Kidney epithelial cell (primary cell): ENCODE results near the gene NHSL1. TPM values are rescaled to one million over a fixed set of nuclear protein-coding genes. Genes with fewer than 3 reads are reported as not detected.

Source experiments
- DNase-seq: peaks from one replicate; pipeline ENCODE4 v3.0.0-alpha.2; 2010; ENCODE audit warnings: low read depth
- H3K27me3 ChIP-seq: 2 replicates; pipeline ENCODE4 v1.6.0; 2011; ENCODE audit warnings: low read length; ENCODE audit not compliant: control insufficient read depth, insufficient read depth
- H3K36me3 ChIP-seq: 2 replicates; pipeline ENCODE4 v1.5.1; 2011; ENCODE audit warnings: low read length; ENCODE audit not compliant: control insufficient read depth, insufficient read depth
- H3K4me3 ChIP-seq: 2 replicates; pipeline ENCODE4 v1.5.1; 2011; ENCODE audit warnings: low read depth, mild to moderate bottlenecking, control low read depth, low read length
- total RNA-seq: library from RNA; depleted of rRNA; stranded (reverse); fragments of >200 nt; gene quantifications from 2 replicates; pipeline ENCODE4 v1.2.3, GENCODE V29; 2015
- TF ChIP-seq, protein P1 (sequence below): IDR thresholded peaks from 2 replicates; pipeline ENCODE4 v1.5.1; 2011; ENCODE audit warnings: mild to moderate bottlenecking, moderate library complexity, low read length, control low read depth, inconsistent platforms; ENCODE audit not compliant: insufficient read depth, poor library complexity, severe bottlenecking

NHSL1 gene
- total RNA-seq, 1 donor from 2014 or later = 11.5 TPM

DNA sequence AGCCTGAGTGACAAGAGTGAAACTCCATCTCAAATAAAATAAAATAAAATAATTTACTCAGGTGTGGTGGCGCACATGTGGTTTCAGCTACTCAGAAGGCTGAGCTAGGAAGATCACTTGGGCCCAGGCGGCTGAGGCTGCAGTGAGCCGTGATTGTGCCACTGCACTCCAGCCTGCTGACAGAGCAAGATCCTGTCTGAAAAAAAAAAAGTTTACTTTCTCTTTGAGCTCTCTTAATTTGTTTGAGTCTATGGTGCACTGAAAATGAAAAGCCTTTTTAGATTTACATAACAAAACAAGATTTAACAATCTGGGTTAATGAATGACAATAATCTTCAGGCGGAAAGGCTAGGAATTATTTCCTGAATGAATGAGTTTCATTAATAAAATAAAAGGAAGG lies 23.3 kb upstream of the NHSL1 start:
- Histone ChIP-seq H3K4me3 (no peak overlapping the region), H3K27me3 (no peaks in the 10 kb centered on the region), H3K36me3 (no peaks in the 10 kb centered on the region)
- no peak for DNase-seq
- TF ChIP-seq, protein P1, sequence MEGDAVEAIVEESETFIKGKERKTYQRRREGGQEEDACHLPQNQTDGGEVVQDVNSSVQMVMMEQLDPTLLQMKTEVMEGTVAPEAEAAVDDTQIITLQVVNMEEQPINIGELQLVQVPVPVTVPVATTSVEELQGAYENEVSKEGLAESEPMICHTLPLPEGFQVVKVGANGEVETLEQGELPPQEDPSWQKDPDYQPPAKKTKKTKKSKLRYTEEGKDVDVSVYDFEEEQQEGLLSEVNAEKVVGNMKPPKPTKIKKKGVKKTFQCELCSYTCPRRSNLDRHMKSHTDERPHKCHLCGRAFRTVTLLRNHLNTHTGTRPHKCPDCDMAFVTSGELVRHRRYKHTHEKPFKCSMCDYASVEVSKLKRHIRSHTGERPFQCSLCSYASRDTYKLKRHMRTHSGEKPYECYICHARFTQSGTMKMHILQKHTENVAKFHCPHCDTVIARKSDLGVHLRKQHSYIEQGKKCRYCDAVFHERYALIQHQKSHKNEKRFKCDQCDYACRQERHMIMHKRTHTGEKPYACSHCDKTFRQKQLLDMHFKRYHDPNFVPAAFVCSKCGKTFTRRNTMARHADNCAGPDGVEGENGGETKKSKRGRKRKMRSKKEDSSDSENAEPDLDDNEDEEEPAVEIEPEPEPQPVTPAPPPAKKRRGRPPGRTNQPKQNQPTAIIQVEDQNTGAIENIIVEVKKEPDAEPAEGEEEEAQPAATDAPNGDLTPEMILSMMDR = no peak

DNA sequence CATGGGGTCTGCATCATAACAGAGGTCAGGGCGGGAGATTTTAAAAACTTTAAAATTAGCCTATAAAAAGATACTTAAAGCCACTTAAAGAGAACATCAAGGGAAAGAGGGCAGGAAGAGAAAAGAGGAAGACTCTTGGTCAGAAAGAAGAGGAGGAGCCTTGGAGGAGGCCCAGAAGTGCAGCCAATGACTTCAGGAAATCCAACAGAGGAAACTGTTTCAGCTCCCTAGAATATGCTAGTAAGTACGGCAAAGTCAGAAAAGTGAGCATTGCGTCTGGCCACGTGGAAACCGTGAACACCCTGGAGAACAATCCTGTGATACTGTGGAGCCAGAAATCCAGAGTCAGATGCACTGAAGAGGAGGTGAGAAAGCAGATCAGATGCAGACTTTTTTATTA lies 22.5 kb upstream of the NHSL1 start:
- TF ChIP-seq, protein P1 = no peak
- H3K27me3 ChIP-seq = no peaks in the 10 kb centered on the region
- DNase-seq = no peak
- no peaks in the 10 kb centered on the region for H3K36me3 ChIP-seq
- H3K4me3 ChIP-seq = no peak overlapping the region

DNA sequence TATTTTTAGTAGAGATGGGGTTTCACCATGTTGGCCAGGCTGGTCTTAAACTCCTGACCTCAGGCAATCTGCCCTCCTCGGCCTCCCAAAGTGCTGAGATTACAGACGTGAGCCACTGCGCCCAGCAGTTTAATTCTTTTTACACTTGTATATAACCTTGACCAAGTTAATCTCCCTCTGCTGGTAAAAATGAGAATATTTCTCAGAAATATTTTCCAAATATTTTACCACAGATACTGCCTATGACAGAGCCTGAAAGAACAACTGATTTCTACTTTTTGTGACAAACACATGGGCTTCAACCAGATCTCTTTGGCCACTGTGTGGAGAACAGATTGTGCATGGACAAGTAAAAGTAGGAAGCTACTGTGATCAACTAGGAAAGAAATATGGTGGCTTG lies 21.2 kb upstream of the NHSL1 start:
- Histone ChIP-seq H3K4me3 (no peak overlapping the region), H3K36me3 (no peaks in the 10 kb centered on the region), H3K27me3 (no peaks in the 10 kb centered on the region)
- DNase-seq = no peak
- TF ChIP-seq, protein P1 = peak; percentile 15

DNA sequence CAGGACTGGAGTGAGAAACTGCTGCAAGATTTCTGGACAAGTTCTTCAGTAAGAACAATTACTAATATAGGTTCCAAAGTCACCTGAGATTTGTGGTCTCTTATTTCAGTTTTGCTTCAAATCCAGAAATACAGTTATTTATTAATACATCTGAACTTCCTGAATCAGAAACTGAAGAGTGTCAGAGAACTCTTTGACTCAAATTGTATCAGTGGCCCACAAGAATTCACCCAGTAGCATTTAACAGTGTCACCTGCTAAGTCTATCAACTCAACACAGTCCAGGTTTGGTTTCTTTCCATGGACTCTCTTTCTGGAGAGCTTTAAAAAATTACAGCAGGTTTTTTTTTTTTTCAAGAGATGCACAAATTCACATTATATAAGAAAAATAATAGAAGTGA lies 18.8 kb upstream of the NHSL1 start:
- DNase-seq = no peak
- H3K27me3 ChIP-seq = no peaks in the 10 kb centered on the region
- TF ChIP-seq, protein P1 = no peak

DNA sequence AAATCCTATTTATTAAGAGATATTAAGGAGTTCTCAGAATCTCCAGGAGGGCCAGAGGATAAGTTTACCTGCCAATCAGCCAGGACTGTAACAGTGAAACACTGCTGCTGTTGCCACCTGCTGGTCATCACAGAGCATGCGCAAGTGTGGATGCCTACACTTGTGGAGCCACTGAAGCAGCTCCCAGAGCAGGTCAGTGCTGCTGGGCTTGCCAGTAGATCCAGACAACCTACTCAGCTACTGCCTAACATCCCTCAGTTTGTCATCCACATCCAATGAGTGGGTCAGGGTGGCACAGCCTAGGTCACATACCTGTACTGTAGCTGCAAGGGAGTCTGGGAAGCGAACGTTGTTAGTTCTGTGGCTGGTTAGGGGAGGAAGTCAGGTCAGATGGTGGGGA lies 18.3 kb upstream of the NHSL1 start:
- no peak for DNase-seq
- TF ChIP-seq, protein P1 = peak; percentile 58
- no peak overlapping the region for H3K4me3 ChIP-seq
- H3K36me3 ChIP-seq = no peaks in the 10 kb centered on the region
- no peaks in the 10 kb centered on the region for H3K27me3 ChIP-seq

More for the DNA sequence above, 18.8 kb upstream of the NHSL1 start:
- H3K36me3 ChIP-seq = no peaks in the 10 kb centered on the region
- no peak overlapping the region for H3K4me3 ChIP-seq

DNA sequence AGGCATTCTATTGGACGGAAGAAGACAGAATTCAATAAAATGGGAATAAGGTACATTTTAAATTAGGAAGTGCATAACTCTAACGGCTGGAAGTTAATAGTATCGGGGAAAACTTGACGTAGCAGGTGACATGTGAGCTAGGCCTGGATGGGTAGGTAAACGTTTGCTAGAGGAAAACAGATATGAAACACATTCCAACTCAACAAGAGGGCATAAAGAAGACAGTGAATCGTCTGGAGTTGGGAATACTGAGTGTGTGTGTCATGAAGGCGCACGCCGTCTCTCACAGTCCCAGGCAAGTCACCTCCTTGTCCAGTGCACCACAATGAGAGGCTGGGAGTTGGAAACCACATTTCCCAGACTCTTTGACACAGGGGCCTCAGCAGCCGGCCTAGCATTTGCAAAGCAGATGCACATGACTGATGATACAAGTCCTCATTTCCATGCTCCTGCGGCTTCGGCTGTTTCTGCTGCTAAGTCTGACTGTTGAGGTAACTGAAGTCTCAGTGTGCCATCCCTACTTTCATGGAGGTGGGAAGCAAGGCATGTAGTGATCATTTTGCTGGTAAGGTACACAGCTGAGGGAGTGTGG lies 16.5 kb upstream of the NHSL1 start:
- TF ChIP-seq, protein P1 = no peak
- DNase-seq = no peak
- no peaks in the 10 kb centered on the region for H3K27me3 ChIP-seq
- H3K4me3 ChIP-seq = no peak overlapping the region
- H3K36me3 ChIP-seq = no peaks in the 10 kb centered on the region
